K562 (cell line): ENCODE results near the gene B4GALNT4. TPM values are rescaled to one million over a fixed set of nuclear protein-coding genes. Genes with fewer than 3 reads are reported as not detected.

Experiments
- CLOCK ChIP-seq: fragments of 250-450 bp; sonication (Bioruptor Pico); IDR thresholded peaks from 2 replicates; pipeline ENCODE4 v1.4.0; 2020; ENCODE audit warnings: mild to moderate bottlenecking, moderate library complexity, borderline replicate concordance
- E2F4 ChIP-seq: sonication (generic); formaldehyde crosslinking; IDR thresholded peaks from 2 replicates; pipeline ENCODE4 v1.8.0; 2022; ENCODE audit warnings: mild to moderate bottlenecking, low read depth, missing genetic modification reagents
- HLTF ChIP-seq: fragments of 450-650 bp; IDR thresholded peaks from 2 replicates; pipeline ENCODE4 v1.6.1; 2016
- MBD1 ChIP-seq: fragments of 250-450 bp; sonication (Bioruptor Pico); IDR thresholded peaks from 2 replicates; pipeline ENCODE4 v1.8.0; 2022; ENCODE audit warnings: inconsistent platforms
- MCM3 ChIP-seq: fragments of 450-650 bp; IDR thresholded peaks from 2 replicates; pipeline ENCODE4 v1.6.1; 2016
- MLX ChIP-seq, 2 experiments: fragments of 450-650 bp in 1 of 2; sonication (generic) in 1 of 2; formaldehyde crosslinking; conservative IDR thresholded peaks; 2 replicates each; pipeline versions ENCODE4 v1.4.0 to v1.8.1; 2020 to 2022; ENCODE audit warnings: mild to moderate bottlenecking in 1 of 2, missing genetic modification reagents in 1 of 2
- PRPF4 ChIP-seq: fragments of 200-400 bp; formaldehyde crosslinking; IDR thresholded peaks from one replicate; pipeline ENCODE4 v1.6.1; 2017; ENCODE audit warnings: low read length, low read depth, mild to moderate bottlenecking; ENCODE audit not compliant: insufficient read depth, poor library complexity, severe bottlenecking
- RNF219 ChIP-seq: fragments of 250-450 bp; sonication (Bioruptor Pico); IDR thresholded peaks from 2 replicates; pipeline ENCODE4 v1.5.0; 2022; ENCODE audit warnings: mild to moderate bottlenecking
- SRSF9 ChIP-seq: fragments of 200-400 bp; formaldehyde crosslinking; IDR thresholded peaks from 2 replicates; pipeline ENCODE4 v1.6.1; 2017; ENCODE audit warnings: low read depth, low read length, borderline replicate concordance
- U2AF1 ChIP-seq: fragments of 200-400 bp; formaldehyde crosslinking; optimal IDR thresholded peaks from 2 replicates; pipeline ENCODE3; 2017; ENCODE audit warnings: mild to moderate bottlenecking, low read depth, low read length, moderate library complexity
- ZFP36 ChIP-seq: fragments of 150-350 bp; IDR thresholded peaks from 2 replicates; pipeline ENCODE4 v1.6.1; 2018; ENCODE audit warnings: low read length, low read depth; ENCODE audit not compliant: partially characterized antibody
- ZNF263 ChIP-seq: sonication (generic); formaldehyde crosslinking; IDR thresholded peaks from 2 replicates; pipeline ENCODE4 v1.8.0; 2022; ENCODE audit warnings: mild to moderate bottlenecking, missing genetic modification reagents, borderline replicate concordance
- ZNF3 ChIP-seq: fragments of 250-450 bp; sonication (Bioruptor Pico); IDR thresholded peaks from 2 replicates; pipeline ENCODE4 v1.5.0; 2021; ENCODE audit warnings: mild to moderate bottlenecking, moderate library complexity
- ZNF395 ChIP-seq: fragments of 200-800 bp; sonication (Bioruptor generic); IDR thresholded peaks from 2 replicates; pipeline ENCODE4 v1.6.1; 2017; ENCODE audit warnings: missing genetic modification characterization, missing compliant biosample characterization
- ZNF551 ChIP-seq: fragments of 250-450 bp; sonication (Bioruptor Pico); IDR thresholded peaks from 2 replicates; pipeline ENCODE4 v1.5.0; 2021; ENCODE audit warnings: mild to moderate bottlenecking, moderate library complexity
- ZSCAN29 ChIP-seq: fragments of 450-650 bp; IDR thresholded peaks from 2 replicates; pipeline ENCODE4 v1.6.1; 2017
- polyA plus RNA-seq, 8 experiments: library from polyadenylated mRNA; depleted of rRNA in 4 of 8; stranded (reverse) in 5 of 8; unstranded in 3 of 8; fragments of >200 nt; fragmentation: Nextera tagmentation in 2 of 8; fragmentation: Illumina TruSeq in 1 of 8; extraction: Ambion mirVana in 2 of 8; extraction: Trizol in 1 of 8; gene quantifications; 2 replicates each; pipeline versions ENCODE4 v1.2.1 to v1.2.3, GENCODE V29; 2011 to 2014; ENCODE audit warnings: inconsistent platforms in 1 of 8, missing spikeins in 1 of 8
- total RNA-seq, 7 experiments: library from RNA; depleted of rRNA in 6 of 7; stranded (reverse); fragments of >200 nt in 6 of 7; fragmentation: Illumina TruSeq in 2 of 7; extraction: Trizol in 2 of 7; gene quantifications; 2 replicates each; pipeline versions ENCODE4 v1.2.1 to v1.2.3, GENCODE V29; 2011 to 2021; ENCODE audit warnings: low replicate concordance in 1 of 7

B4GALNT4 gene
- total and polyA plus RNA-seq, 9 of the 15 experiments (the other 6 are each of a cell fraction or from before 2014, with no cell fraction given), result 0.20 to 37.1 (median 10.8) TPM; not detected in 1

- TF ChIP-seq E2F4 (CRISPR knock-in tag) (no peak), HLTF (no peak), ZNF263 (no peak), SRSF9 (no peak), MLX (CRISPR knock-in tag; conservative IDR thresholded peaks at IDR 0.05) (no peak), ZFP36 (no peak), CLOCK (CRISPR knock-in tag) (peak; percentile 82; the same call in 1 of the 2 replicates), MCM3 (no peak), RNF219 (peak; percentile 85), U2AF1 (no peak), ZSCAN29 (no peak), ZNF3 (CRISPR knock-in tag) (peak; percentile 52; the same call in 1 of the 2 replicates), MBD1 (CRISPR knock-in tag) (0 out of 2 replicates have a peak, but pooled peaks have one; percentile 87), PRPF4 (no peak), ZNF551 (CRISPR knock-in tag) (no peak), ZNF395 (CRISPR knock-in tag) (peak; percentile 98)
These were observed 16.8 kb upstream of the B4GALNT4 start (continued) for GRCh38 chr11:352456-353031.
